Testis (tissue), 2 donors: ENCODE results near the gene TNRC6C.

Source experiments
- POLR2A ChIP-seq: fragments of 450-650 bp; IDR thresholded peaks from one replicate; pipeline ENCODE4 v1.6.1; 2017; ENCODE audit warnings: antibody characterized with exemption, mild to moderate bottlenecking, moderate library complexity
- TF ChIP-seq, protein P1 (sequence below), 3 experiments: fragments of 450-650 bp in 2 of 3; fragments of 200-600 bp in 1 of 3; sonication (generic) in 1 of 3; IDR thresholded peaks; one replicate each; pipeline ENCODE4 v1.5.1; 2016 to 2019; ENCODE audit warnings: antibody characterized with exemption in 3 of 3, mild to moderate bottlenecking in 2 of 3, moderate library complexity in 1 of 3

DNA sequence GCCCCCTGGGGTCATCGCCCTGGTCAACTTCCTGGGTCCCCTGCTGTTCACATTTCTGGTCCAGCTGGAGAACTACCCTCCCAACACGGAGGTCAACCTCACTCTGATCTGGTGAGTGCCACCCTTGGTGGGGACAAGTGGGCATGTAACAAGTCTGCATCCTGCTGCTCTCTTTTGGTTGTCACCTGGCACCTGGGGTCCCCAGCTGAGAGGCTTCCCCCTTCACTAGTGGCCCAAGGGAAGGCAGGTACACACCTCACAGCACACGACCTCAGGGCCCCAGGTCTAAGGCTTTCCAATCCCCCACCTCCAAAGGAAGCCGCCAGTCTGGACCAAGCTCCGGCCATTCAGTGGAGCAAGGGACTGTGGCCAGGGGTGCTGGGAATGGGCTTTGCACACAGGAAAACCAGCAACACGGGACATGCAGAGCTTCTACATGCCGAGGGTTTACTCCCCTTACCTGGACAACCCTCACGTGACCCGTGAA lies 176.4 kb downstream of the TNRC6C start:
- TF ChIP-seq, protein P1, sequence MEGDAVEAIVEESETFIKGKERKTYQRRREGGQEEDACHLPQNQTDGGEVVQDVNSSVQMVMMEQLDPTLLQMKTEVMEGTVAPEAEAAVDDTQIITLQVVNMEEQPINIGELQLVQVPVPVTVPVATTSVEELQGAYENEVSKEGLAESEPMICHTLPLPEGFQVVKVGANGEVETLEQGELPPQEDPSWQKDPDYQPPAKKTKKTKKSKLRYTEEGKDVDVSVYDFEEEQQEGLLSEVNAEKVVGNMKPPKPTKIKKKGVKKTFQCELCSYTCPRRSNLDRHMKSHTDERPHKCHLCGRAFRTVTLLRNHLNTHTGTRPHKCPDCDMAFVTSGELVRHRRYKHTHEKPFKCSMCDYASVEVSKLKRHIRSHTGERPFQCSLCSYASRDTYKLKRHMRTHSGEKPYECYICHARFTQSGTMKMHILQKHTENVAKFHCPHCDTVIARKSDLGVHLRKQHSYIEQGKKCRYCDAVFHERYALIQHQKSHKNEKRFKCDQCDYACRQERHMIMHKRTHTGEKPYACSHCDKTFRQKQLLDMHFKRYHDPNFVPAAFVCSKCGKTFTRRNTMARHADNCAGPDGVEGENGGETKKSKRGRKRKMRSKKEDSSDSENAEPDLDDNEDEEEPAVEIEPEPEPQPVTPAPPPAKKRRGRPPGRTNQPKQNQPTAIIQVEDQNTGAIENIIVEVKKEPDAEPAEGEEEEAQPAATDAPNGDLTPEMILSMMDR (IDR thresholded peaks at IDR 0.05) = no peak
- no peak for TF ChIP-seq POLR2A
